IPS-18c (cell line): ENCODE data around the gene NCS1.

Experiments used
- H3K4me3 ChIP-seq: 2 replicates; pipeline ENCODE4 v1.7.0; 2013; ENCODE audit warnings: low read depth, mild to moderate bottlenecking, low read length, moderate library complexity; ENCODE audit not compliant: insufficient read depth
- H3K9me3 ChIP-seq: one replicate; pipeline ENCODE4 v1.6.1; 2013; ENCODE audit warnings: mild to moderate bottlenecking, low read length, moderate library complexity; ENCODE audit not compliant: control insufficient read depth, insufficient read depth

The NCS1 gene

GRCh38 chr9:130143279-130143893 is 28.8 kb upstream of the NCS1 start:
- no peaks in the 10 kb centered on the region for H3K9me3 ChIP-seq
- no peak overlapping the region for H3K4me3 ChIP-seq

- Histone ChIP-seq H3K4me3 (no peak overlapping the region), H3K9me3 (no peaks in the 10 kb centered on the region)
These were observed 28.2 kb upstream of the NCS1 start for GRCh38 chr9:130143958-130144366.

- no peaks in the 10 kb centered on the region for H3K9me3 ChIP-seq
These were observed 27.5 kb upstream of the NCS1 start for GRCh38 chr9:130144703-130145102.

GRCh38 chr9:130145658-130146057 is 26.5 kb upstream of the NCS1 start:
- no peak overlapping the region for H3K4me3 ChIP-seq
- no peaks in the 10 kb centered on the region for H3K9me3 ChIP-seq

More at GRCh38 chr9:130144703-130145102, 27.5 kb upstream of the NCS1 start:
- no peak overlapping the region for H3K4me3 ChIP-seq

GRCh38 chr9:130147198-130147597 is 25.0 kb upstream of the NCS1 start:
- no peak overlapping the region for H3K4me3 ChIP-seq
- no peaks in the 10 kb centered on the region for H3K9me3 ChIP-seq

- Histone ChIP-seq H3K9me3 (no peaks in the 10 kb centered on the region), H3K4me3 (no peak overlapping the region)
These were observed 24.3 kb upstream of the NCS1 start for GRCh38 chr9:130147910-130148309.

- H3K9me3 ChIP-seq = no peaks in the 10 kb centered on the region
These were observed 23.2 kb upstream of the NCS1 start for GRCh38 chr9:130149031-130149430.

GRCh38 chr9:130149654-130150286 is 22.4 kb upstream of the NCS1 start:
- Histone ChIP-seq H3K9me3 (no peaks in the 10 kb centered on the region), H3K4me3 (no peak overlapping the region)

More at GRCh38 chr9:130149031-130149430, 23.2 kb upstream of the NCS1 start:
- H3K4me3 ChIP-seq = no peak overlapping the region

- Histone ChIP-seq H3K9me3 (peaks cover 4% of the 10 kb centered on the region), H3K4me3 (no peak overlapping the region)
These were observed 21.3 kb upstream of the NCS1 start for GRCh38 chr9:130150779-130151382.

- Histone ChIP-seq H3K9me3 (peaks cover 4% of the 10 kb centered on the region), H3K4me3 (no peak overlapping the region)
These were observed 17.4 kb upstream of the NCS1 start for GRCh38 chr9:130154816-130155215.

- peaks cover 4% of the 10 kb centered on the region for H3K9me3 ChIP-seq
- H3K4me3 ChIP-seq = no peak overlapping the region
These were observed 16.6 kb upstream of the NCS1 start for GRCh38 chr9:130155647-130156046.

- Histone ChIP-seq H3K4me3 (no peak overlapping the region), H3K9me3 (peaks cover 4% of the 10 kb centered on the region)
These were observed 15.5 kb upstream of the NCS1 start for GRCh38 chr9:130156672-130157071.

GRCh38 chr9:130157079-130157478 is 15.1 kb upstream of the NCS1 start:
- H3K4me3 ChIP-seq = no peak overlapping the region
- H3K9me3 ChIP-seq = peaks cover 4% of the 10 kb centered on the region

- H3K9me3 ChIP-seq = peaks cover 4% of the 10 kb centered on the region
- no peak overlapping the region for H3K4me3 ChIP-seq
These were observed 14.2 kb upstream of the NCS1 start for GRCh38 chr9:130158001-130158400.

GRCh38 chr9:130159057-130159456 is 13.1 kb upstream of the NCS1 start:
- Histone ChIP-seq H3K4me3 (no peak overlapping the region), H3K9me3 (peaks cover 4% of the 10 kb centered on the region)

- H3K9me3 ChIP-seq = peaks cover 1% of the 10 kb centered on the region
- no peak overlapping the region for H3K4me3 ChIP-seq
These were observed 12.1 kb upstream of the NCS1 start for GRCh38 chr9:130159915-130160670.

- H3K9me3 ChIP-seq = no peaks in the 10 kb centered on the region
- H3K4me3 ChIP-seq = no peak overlapping the region
These were observed 11.2 kb upstream of the NCS1 start for GRCh38 chr9:130160862-130161470.
